LNCAP (cell line): ENCODE measurements around the gene NLRP1.

ENCODE experiments used
- CTCF ChIP-seq: fragments of 450-650 bp; IDR thresholded peaks from 2 replicates; pipeline ENCODE4 v1.5.1; 2017; ENCODE audit warnings: mild to moderate bottlenecking

The NLRP1 gene

GRCh38 chr17:5472511-5472910 is 111.8 kb downstream of the NLRP1 start:
- TF ChIP-seq CTCF: no peak

DNA sequence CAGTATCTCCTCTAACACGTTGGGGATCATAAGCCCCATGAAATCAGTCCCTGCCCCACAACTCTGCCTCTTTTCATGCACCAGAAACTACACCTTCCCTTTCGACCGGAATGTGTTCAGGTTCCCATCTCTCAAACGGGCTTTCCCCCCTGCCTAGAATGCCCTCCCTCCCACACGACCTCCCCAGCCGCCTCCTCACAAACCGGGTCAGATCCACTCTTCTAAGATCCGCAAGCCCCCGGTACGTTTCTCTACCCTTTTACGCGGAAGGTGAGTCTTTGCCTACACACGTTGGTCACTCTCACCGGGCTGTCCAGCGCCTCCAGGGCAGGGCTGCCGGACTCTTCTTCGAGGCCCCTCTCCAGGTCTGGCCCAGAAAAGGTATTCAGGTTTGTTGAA is 116.2 kb downstream of the NLRP1 start:
- TF ChIP-seq CTCF: no peak

DNA sequence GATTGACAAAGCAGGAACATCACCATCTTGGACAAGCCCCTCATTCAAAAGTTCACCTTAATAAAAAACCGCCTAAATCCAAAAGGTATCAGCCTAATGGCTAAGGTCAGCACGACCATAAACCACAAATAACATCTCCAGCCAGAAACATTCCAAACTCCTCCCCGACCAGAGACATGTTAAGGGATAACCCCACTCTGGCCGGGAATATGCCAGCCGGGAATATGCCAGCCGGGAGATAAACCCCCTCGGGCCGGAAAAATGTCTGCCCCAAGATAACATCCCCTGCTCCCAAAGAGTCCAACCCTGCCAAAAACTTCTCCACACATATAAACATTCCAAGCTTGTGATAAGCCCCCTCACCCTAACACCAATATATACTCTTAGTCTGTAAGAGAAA is 116.9 kb downstream of the NLRP1 start:
- no peak for TF ChIP-seq CTCF

DNA sequence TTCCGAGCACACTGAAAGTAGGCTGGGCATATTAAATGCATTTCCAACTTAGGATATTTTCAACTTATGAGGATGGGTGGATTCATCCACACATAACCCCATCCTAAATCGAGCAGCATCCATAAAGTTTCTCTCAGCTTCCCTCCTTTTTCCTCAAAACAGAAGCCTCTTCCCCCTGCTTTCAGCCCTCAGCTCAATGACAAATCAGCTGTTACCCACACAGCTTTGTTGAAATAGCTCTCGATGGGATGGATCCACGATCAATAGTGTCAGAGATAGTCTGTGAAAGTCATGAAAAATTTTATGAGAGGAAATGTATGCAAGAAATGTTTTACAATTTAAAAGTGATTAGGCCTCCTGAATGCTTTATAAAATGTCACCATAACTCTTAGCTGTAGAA is 118.0 kb downstream of the NLRP1 start:
- TF ChIP-seq CTCF: no peak

DNA sequence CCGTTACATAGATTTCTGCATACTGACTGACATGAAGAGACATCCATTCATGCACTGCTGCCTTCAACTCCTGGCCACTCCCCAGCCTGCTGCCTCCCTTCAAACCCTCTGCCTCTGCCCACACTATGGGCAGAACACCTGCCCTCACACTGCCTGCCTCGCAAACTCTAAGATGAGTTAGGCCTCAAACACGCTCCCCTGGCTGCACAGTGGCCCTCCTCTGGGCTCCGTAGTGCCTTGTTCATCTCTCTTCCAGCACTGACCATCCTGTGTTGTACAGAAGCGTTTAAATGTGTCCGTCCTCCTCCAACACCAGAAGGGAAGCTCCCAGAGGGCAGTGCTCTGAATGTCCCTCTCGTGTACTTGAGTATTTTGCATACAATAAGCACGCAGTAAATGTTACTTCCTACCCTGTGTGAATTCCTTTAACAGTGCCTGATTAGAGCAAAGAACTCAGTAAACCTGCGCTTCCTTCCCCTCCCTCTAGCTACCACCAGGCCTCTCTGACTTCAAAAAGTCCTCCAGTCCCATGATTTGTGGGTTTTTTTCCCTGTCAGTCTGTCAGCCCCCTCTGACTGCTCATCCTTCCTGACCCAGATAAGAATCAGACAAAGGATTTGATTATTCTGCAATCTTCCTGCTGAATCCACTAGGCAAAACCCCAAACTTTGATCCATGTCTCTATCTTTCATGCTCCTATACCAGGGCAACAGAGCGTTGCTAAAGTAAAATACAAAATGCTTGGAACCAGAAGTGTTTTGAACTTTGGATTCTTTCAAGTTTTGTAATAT is 119.4 kb downstream of the NLRP1 start:
- no peak for TF ChIP-seq CTCF
